22Rv1 (cell line): Measurements from ENCODE around the gene DEPDC1B.

Experiments used
- CTCF ChIP-seq: fragments of 450-650 bp; IDR thresholded peaks from 2 replicates; pipeline ENCODE4 v1.5.1; 2017; ENCODE audit warnings: mild to moderate bottlenecking
- ZFX ChIP-seq: fragments of 450-650 bp; IDR thresholded peaks from 2 replicates; pipeline ENCODE4 v1.6.1; 2017; ENCODE audit warnings: antibody characterized with exemption, borderline replicate concordance

- TF ChIP-seq CTCF (peak; percentile 78), ZFX (no peak)
Measured at GRCh38 chr5:60677850-60678664, 21.9 kb downstream of the DEPDC1B start.
